K562 (cell line): ENCODE measurements around the gene MAN1B1. TPM values are rescaled to one million over a fixed set of nuclear protein-coding genes. Genes with fewer than 3 reads are reported as not detected.

ENCODE experiments used
- CBFA2T3 ChIP-seq: fragments of 450-650 bp; IDR thresholded peaks from 2 replicates; pipeline ENCODE4 v1.6.1; 2017
- CEBPZ ChIP-seq: fragments of 150-350 bp; IDR thresholded peaks from 2 replicates; pipeline ENCODE4 v1.6.1; 2014; ENCODE audit warnings: low read depth, mild to moderate bottlenecking, low read length, borderline replicate concordance
- GTF2A2 ChIP-seq: IDR thresholded peaks from 2 replicates; pipeline ENCODE4 v1.6.1; 2016; ENCODE audit warnings: mild to moderate bottlenecking, missing genetic modification characterization, missing compliant biosample characterization
- GTF2E2 ChIP-seq: fragments of 200-800 bp; sonication (Bioruptor generic); IDR thresholded peaks from 2 replicates; pipeline ENCODE4 v1.6.1; 2016; ENCODE audit warnings: missing genetic modification characterization, missing compliant biosample characterization
- JUNB ChIP-seq: fragments of 450-650 bp; formaldehyde crosslinking; conservative IDR thresholded peaks from 2 replicates; pipeline ENCODE4 v1.4.0; 2020; ENCODE audit warnings: mild to moderate bottlenecking
- KDM5B ChIP-seq: fragments of 200-600 bp; sonication (generic); IDR thresholded peaks from 2 replicates; pipeline ENCODE4 v1.6.1; 2012; ENCODE audit warnings: low read depth, mild to moderate bottlenecking, moderate library complexity, low read length, control low read depth, inconsistent platforms; ENCODE audit not compliant: insufficient replicate concordance
- MLX ChIP-seq, 2 experiments: fragments of 450-650 bp in 1 of 2; sonication (generic) in 1 of 2; formaldehyde crosslinking; conservative IDR thresholded peaks; 2 replicates each; pipeline versions ENCODE4 v1.4.0 to v1.8.1; 2020 to 2022; ENCODE audit warnings: mild to moderate bottlenecking in 1 of 2, missing genetic modification reagents in 1 of 2
- NCOA6 ChIP-seq: fragments of 450-650 bp; IDR thresholded peaks from 2 replicates; pipeline ENCODE4 v1.6.1; 2017; ENCODE audit warnings: mild to moderate bottlenecking
- POLR2A ChIP-seq: fragments of 450-650 bp; conservative IDR thresholded peaks from 2 replicates; pipeline ENCODE4 v1.6.1; 2016
- POLR2AphosphoS2 ChIP-seq: IDR thresholded peaks from 2 replicates; pipeline ENCODE4 v1.6.1; 2012; ENCODE audit warnings: low read length, improper control_type of control experiment
- PTRF ChIP-seq: fragments of 450-650 bp; IDR thresholded peaks from 2 replicates; pipeline ENCODE4 v1.6.1; 2016; ENCODE audit warnings: mild to moderate bottlenecking, missing genetic modification characterization, missing compliant biosample characterization
- RBBP5 ChIP-seq: fragments of 200-600 bp; sonication (generic); IDR thresholded peaks from 2 replicates; pipeline ENCODE4 v1.6.1; 2012; ENCODE audit warnings: borderline replicate concordance, mild to moderate bottlenecking, low read length, control low read depth, inconsistent platforms; ENCODE audit not compliant: insufficient read depth, poor library complexity, severe bottlenecking
- SIRT6 ChIP-seq: IDR thresholded peaks from one replicate; pipeline ENCODE4 v1.6.1; 2012; ENCODE audit warnings: low read depth, mild to moderate bottlenecking, control low read depth, inconsistent platforms, low read length, moderate library complexity
- TARDBP ChIP-seq: fragments of 450-650 bp; IDR thresholded peaks from 2 replicates; pipeline ENCODE4 v1.6.1; 2016
- TFE3 ChIP-seq: fragments of 450-650 bp; formaldehyde crosslinking; IDR thresholded peaks from 2 replicates; pipeline ENCODE4 v1.4.0; 2020; ENCODE audit warnings: mild to moderate bottlenecking, mixed read lengths
- TSC22D4 ChIP-seq: fragments of 450-650 bp; IDR thresholded peaks from 2 replicates; pipeline ENCODE4 v1.6.1; 2016; ENCODE audit warnings: missing genetic modification characterization, missing biosample characterization, control low read depth
- ZKSCAN8 ChIP-seq: fragments of 200-800 bp; sonication (Bioruptor generic); IDR thresholded peaks from 2 replicates; pipeline ENCODE4 v1.6.1; 2016; ENCODE audit warnings: missing genetic modification characterization, missing compliant biosample characterization
- ZNF311 ChIP-seq: fragments of 250-450 bp; sonication (Bioruptor Pico); IDR thresholded peaks from 2 replicates; pipeline ENCODE4 v1.4.0; 2020; ENCODE audit warnings: mild to moderate bottlenecking, moderate library complexity
- ZNF830 ChIP-seq: fragments of 250-450 bp; sonication (Bioruptor Pico); IDR thresholded peaks from 2 replicates; pipeline ENCODE4 v1.5.0; 2021; ENCODE audit warnings: mild to moderate bottlenecking
- polyA plus RNA-seq, 8 experiments: library from polyadenylated mRNA; depleted of rRNA in 4 of 8; stranded (reverse) in 5 of 8; unstranded in 3 of 8; fragments of >200 nt; fragmentation: Nextera tagmentation in 2 of 8; fragmentation: Illumina TruSeq in 1 of 8; extraction: Ambion mirVana in 2 of 8; extraction: Trizol in 1 of 8; gene quantifications; 2 replicates each; pipeline versions ENCODE4 v1.2.1 to v1.2.3, GENCODE V29; 2011 to 2014; ENCODE audit warnings: inconsistent platforms in 1 of 8, missing spikeins in 1 of 8
- total RNA-seq, 7 experiments: library from RNA; depleted of rRNA in 6 of 7; stranded (reverse); fragments of >200 nt in 6 of 7; fragmentation: Illumina TruSeq in 2 of 7; extraction: Trizol in 2 of 7; gene quantifications; 2 replicates each; pipeline versions ENCODE4 v1.2.1 to v1.2.3, GENCODE V29; 2011 to 2021; ENCODE audit warnings: low replicate concordance in 1 of 7
- TF ChIP-seq, protein P1 (sequence below): sonication (generic); formaldehyde crosslinking; IDR thresholded peaks from 2 replicates; pipeline ENCODE4 v1.8.0; 2022; ENCODE audit warnings: missing genetic modification reagents, mild to moderate bottlenecking, borderline replicate concordance

Gene MAN1B1
- total and polyA plus RNA-seq, 9 of the 15 experiments (the other 6 are each of a cell fraction or from before 2014, with no cell fraction given): 0.55 to 36.6 (median 27.3) TPM

DNA sequence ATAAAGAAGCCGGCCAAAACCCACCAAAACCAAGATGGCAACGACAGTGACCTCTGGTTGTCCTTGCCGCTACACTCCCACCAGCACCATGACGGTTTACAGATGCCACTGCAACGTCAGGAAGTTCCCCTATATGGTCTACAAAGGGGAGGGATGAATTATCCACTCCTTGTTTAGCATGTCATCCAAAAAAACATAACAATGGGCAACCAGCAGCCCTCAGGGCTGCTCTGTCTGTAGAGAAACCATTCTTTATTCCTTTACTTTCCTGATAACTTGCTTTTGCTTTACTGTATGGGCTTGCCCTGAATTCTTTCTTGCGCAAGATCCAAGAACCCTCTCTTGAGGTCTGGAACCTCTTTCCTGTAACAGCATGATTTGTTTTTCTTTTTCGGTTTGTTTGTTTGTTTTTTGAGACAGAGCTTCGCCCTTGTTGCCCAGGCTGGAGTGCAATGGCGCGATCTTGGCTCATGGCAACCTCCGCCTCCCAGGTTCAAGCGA is 11.5 kb upstream of the MAN1B1 start (continued):
- no peak for TF ChIP-seq MLX (CRISPR knock-in tag; conservative IDR thresholded peaks at IDR 0.05)
- TF ChIP-seq NCOA6: no peak
- TF ChIP-seq CEBPZ: no peak
- TF ChIP-seq KDM5B: no peak
- no peak for TF ChIP-seq SIRT6
- TF ChIP-seq PTRF (tag): no peak
- TF ChIP-seq, protein P1, sequence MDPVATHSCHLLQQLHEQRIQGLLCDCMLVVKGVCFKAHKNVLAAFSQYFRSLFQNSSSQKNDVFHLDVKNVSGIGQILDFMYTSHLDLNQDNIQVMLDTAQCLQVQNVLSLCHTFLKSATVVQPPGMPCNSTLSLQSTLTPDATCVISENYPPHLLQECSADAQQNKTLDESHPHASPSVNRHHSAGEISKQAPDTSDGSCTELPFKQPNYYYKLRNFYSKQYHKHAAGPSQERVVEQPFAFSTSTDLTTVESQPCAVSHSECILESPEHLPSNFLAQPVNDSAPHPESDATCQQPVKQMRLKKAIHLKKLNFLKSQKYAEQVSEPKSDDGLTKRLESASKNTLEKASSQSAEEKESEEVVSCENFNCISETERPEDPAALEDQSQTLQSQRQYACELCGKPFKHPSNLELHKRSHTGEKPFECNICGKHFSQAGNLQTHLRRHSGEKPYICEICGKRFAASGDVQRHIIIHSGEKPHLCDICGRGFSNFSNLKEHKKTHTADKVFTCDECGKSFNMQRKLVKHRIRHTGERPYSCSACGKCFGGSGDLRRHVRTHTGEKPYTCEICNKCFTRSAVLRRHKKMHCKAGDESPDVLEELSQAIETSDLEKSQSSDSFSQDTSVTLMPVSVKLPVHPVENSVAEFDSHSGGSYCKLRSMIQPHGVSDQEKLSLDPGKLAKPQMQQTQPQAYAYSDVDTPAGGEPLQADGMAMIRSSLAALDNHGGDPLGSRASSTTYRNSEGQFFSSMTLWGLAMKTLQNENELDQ (CRISPR knock-in tag): no peak
- no peak for TF ChIP-seq POLR2AphosphoS2
- no peak for TF ChIP-seq ZNF830 (CRISPR knock-in tag)
- no peak for TF ChIP-seq ZNF311 (CRISPR knock-in tag)
- peak; percentile 83 for TF ChIP-seq ZKSCAN8 (CRISPR knock-in tag)
- peak; percentile 9 for TF ChIP-seq GTF2E2 (tag)
- no peak for TF ChIP-seq RBBP5
- TF ChIP-seq JUNB (CRISPR knock-in tag): no peak
- TF ChIP-seq GTF2A2 (tag): peak; percentile 54; the same call in 1 of the 2 replicates
- TF ChIP-seq CBFA2T3: no peak
- TF ChIP-seq TFE3 (CRISPR knock-in tag): no peak
- TF ChIP-seq TSC22D4: no peak
- TF ChIP-seq POLR2A: no peak
- TF ChIP-seq TARDBP: no peak
